Measurements from ENCODE around the gene PMS1.

DNA sequence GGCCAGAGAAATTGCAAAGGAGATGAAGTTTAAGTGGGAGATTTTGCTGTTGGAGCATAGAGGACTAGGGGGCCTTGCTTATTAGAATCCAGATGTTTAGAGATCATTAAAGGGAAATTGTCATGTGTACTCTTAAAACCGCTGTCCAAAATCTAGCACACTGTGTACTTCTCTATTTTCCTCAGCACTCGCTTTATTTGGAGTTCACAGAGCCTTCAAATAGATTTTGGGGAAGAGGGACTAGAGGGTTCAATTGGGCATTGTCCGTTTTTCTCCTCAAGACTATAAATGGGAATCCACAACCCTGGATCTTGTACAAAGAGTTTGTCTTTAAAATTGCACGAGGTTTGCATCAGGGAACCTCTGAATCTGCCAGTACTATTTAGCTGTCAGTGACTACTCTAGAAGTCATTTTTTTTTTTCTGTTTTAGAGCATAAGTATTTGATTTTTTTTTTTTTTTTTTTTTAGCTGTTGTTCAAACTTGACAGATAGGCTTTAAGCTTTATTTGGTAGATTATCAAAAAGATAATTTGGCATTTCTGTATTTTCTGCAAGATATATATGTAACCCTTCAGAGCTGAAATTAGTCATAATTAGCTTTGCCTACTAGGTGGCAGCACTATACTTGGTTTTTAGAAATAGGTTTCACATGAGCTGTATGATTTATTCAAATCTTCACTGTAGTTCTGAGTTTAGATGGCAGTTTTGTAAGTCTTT, 14.2 kb downstream of the PMS1 start:
- TF ChIP-seq POLR2A (IDR thresholded peaks at IDR 0.05; ENCODE audit: low read depth, low read length), result no peak
- TF ChIP-seq POLR2AphosphoS5 (IDR thresholded peaks at IDR 0.05; ENCODE audit: low read depth, low read length), result no peak
